NT2/D1 (cell line): ENCODE measurements around the gene OXSM.

ENCODE experiments used
- YY1 ChIP-seq: IDR thresholded peaks from 2 replicates; pipeline ENCODE4 v1.6.1; 2011; ENCODE audit not compliant: insufficient read length, insufficient read depth
- ZNF274 ChIP-seq: IDR thresholded peaks from 2 replicates; pipeline ENCODE4 v1.6.1; 2011; ENCODE audit warnings: mild to moderate bottlenecking, low read depth, low read length

DNA sequence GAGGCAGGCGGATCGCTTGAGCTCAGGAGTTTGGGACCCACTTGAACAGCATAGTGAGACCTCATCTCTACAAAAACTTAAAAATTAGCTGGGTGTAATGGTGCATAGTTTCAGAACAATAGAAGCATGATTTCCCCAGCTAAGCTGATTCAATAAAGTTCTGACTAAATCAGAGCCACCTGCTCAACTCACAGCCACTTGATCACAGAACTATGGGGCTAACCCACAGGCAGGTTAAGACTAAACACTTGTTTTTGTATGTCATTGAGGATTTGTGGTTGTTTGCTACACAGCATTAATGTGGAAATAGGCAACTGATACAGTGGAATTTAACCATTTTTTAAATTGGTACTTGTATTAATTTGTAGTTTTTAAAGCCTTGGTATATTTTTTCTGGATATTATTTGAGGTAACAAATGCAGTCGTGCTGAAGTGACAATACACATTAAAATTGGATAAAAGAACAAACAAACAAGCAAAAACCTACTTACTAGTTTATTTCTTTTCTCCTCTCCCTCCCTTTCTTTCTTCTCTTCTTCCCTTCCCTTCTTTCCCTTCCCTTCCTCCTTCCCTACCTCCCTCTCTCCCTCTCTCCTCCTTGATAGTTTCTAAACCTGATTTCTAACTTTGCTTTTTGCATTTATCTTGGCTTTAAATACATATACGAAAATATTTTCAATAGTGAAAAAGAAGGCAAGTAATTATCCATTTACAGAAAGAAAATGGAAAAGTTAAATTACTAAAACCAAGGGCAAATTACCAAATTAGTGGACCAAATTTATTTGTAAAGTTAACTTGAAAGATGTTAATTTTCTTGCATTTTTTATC is 32.1 kb downstream of the OXSM start:
- TF ChIP-seq YY1, result no peak
- no peak for TF ChIP-seq ZNF274
